ENCODE results near the gene RANBP1. TPM values are rescaled to one million over a fixed set of nuclear protein-coding genes. Genes with fewer than 3 reads are reported as not detected.

RANBP1 gene
- total RNA-seq, 2 donors from 2014 or later = 71.2 to 266 TPM

DNA sequence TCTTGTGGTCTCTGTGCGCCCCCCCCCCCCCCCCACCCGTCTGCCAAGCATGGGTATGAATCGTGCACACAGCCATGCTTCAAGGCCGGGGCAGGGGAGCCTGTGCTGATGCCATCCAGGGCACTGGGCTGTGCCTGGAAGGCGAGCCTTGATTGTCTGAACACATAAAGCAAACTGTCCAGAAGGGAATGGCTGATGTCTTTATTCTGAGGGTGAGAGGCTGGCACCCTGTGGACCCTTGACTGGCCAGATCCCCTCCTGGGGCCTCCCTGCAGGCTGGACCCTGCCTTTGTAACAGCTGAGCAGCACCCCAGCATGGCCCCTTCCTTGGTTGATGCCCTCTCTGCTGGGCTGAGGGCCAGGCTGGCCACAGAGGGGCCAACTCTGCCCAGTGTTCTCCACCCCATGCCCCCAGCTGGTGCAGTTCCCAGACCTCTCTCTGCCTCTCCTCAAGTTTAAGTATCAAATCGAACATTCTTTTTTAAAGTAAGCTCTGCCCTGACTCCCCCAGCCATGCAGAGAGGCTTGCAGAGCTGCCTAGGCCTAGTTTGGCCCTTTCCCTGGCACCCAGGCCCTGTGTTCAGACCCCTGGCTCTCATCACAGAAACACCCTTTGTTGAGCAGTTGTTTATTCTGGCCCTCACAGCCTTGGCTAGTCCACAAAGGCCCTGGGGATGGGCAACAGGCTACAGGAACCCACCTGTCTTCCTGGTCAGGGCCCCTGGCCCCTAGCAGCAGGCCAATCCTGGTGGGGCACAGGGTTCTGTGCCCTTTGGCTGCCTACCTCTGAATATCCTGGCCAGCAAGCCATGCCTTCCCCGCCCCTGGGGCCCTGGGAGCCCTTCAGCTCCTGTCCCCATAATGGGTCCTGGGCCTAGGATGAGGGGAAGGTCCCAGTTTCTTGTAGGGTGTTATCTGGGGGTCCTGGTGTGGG lies 3.9 kb upstream of the RANBP1 start:
- Histone ChIP-seq H3K4me1 (peaks cover 7% of the 10 kb centered on the region), H3K4me3 (no peak overlapping the region), H3K27me3 (no peaks in the 10 kb centered on the region), H3K36me3 (peaks cover 15% of the 10 kb centered on the region), H3K9ac (ENCODE audit: low read depth in 2 of 2, low read length in 2 of 2) (no peak overlapping the region), H3K9me3 (no peaks in the 10 kb centered on the region), H3K27ac (no peak overlapping the region)
- TF ChIP-seq, protein P1, sequence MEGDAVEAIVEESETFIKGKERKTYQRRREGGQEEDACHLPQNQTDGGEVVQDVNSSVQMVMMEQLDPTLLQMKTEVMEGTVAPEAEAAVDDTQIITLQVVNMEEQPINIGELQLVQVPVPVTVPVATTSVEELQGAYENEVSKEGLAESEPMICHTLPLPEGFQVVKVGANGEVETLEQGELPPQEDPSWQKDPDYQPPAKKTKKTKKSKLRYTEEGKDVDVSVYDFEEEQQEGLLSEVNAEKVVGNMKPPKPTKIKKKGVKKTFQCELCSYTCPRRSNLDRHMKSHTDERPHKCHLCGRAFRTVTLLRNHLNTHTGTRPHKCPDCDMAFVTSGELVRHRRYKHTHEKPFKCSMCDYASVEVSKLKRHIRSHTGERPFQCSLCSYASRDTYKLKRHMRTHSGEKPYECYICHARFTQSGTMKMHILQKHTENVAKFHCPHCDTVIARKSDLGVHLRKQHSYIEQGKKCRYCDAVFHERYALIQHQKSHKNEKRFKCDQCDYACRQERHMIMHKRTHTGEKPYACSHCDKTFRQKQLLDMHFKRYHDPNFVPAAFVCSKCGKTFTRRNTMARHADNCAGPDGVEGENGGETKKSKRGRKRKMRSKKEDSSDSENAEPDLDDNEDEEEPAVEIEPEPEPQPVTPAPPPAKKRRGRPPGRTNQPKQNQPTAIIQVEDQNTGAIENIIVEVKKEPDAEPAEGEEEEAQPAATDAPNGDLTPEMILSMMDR (IDR thresholded peaks at IDR 0.05) = no peak
- intact Hi-C loops (cut with DNase I) = loop anchor here (10.0 kb wide), 1 partner anchor 147 kb away; no protein-coding TSS in a partner anchor
- no peak for DNase-seq

DNA sequence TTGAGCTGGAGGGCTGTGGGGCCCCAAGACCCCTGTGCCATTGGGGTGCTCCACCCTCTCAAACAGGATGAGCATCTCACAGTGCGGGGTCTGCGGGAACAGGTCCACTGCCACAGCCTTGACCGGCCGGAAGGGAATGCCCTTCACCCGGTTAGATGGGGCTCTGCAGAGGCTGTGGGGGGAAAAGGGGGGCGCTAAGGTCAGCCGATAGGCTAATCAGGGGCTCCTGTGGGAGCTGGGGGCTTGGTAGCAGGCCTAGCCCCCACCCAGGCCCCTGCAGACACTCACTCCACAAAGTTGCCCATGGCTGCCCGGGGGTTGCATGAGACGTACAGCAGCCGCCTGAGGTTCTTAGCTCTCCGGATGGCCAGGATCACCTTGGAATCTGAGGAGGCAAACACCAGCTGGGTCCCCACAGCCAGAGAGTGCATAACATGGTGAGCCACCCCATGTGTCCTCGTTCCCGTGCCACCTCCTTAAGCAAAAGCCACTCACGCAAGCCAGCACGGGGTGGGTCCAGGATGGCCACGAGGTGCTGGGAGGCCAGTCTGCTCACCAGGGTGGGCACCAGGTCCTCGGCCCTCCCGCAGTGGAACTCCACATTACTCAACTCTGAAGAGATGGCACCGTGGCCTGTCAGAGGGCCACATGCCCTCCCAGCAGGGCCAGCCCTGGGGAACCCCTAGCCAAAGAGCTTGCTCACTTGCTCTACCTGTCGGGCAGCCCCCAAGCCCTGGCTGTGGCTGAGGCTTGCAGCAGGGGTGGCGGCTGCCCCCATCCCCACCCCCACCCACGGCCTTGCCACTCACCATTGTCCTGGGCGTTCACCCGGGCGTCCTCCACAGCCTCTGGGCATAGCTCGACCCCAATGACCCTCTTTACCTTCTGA lies 3.0 kb upstream of the RANBP1 start:
- peaks cover 8% of the 10 kb centered on the region for H3K36me3 ChIP-seq
- TF ChIP-seq, protein P1 (IDR thresholded peaks at IDR 0.05) = no peak
- no peak overlapping the region for H3K27ac ChIP-seq
- no peak overlapping the region for H3K4me3 ChIP-seq
- intact Hi-C loops (cut with DNase I) = loop anchor here (10.0 kb wide), 1 partner anchor 148 kb away; no protein-coding TSS in a partner anchor
- no peaks in the 10 kb centered on the region for H3K9me3 ChIP-seq
- H3K27me3 ChIP-seq = no peaks in the 10 kb centered on the region
- peaks cover 7% of the 10 kb centered on the region for H3K4me1 ChIP-seq
- no peak for DNase-seq
- no peak overlapping the region for H3K9ac ChIP-seq (ENCODE audit: low read depth in 2 of 2, low read length in 2 of 2)

DNA sequence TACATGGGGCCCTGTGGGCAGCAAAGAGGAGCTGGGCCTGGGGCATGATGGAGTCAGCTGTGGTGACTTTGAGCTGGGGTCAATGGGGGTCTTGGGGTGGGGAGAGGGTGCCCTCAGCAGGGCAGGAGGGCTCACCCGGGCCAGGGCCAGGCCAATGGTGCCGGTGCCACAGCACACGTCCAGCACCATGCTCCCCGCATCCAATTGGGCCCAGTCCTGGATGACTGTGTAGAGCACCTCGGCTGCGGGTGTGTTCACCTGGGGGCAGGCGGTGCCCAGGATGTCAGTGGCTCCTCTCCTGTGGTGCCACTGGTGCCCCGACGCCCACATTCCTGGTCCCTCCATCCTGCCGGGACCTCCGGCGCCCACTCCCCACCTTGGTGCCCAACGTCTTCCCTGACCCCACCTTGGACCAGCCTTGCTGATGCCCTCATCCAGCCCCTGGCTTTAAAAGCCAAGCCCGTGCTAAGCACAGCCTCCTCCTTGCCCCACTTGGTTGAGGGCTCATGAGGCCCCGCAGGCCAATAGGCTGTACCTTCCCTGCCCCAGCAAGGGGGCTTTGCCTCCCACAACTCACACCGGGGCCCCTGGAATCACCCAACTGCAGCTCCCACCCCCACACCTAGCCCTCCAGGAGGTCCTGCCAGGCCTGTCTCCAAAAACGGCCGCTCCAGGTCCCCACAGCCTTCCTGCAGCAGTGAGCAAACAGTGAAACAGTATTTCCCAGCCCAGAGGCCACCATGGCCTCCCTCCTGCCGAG lies 2.2 kb upstream of the RANBP1 start:
- Histone ChIP-seq H3K27ac (no peak overlapping the region), H3K4me3 (no peak overlapping the region), H3K4me1 (peaks cover 7% of the 10 kb centered on the region), H3K9me3 (no peaks in the 10 kb centered on the region), H3K27me3 (no peaks in the 10 kb centered on the region), H3K36me3 (peaks cover 8% of the 10 kb centered on the region), H3K9ac (ENCODE audit: low read depth in 2 of 2, low read length in 2 of 2) (no peak overlapping the region)
- TF ChIP-seq, protein P1 (IDR thresholded peaks at IDR 0.05) = no peak
- no peak for DNase-seq
- intact Hi-C loops (cut with DNase I) = loop anchor here (10.0 kb wide), 1 partner anchor 149 kb away; no protein-coding TSS in a partner anchor

DNA sequence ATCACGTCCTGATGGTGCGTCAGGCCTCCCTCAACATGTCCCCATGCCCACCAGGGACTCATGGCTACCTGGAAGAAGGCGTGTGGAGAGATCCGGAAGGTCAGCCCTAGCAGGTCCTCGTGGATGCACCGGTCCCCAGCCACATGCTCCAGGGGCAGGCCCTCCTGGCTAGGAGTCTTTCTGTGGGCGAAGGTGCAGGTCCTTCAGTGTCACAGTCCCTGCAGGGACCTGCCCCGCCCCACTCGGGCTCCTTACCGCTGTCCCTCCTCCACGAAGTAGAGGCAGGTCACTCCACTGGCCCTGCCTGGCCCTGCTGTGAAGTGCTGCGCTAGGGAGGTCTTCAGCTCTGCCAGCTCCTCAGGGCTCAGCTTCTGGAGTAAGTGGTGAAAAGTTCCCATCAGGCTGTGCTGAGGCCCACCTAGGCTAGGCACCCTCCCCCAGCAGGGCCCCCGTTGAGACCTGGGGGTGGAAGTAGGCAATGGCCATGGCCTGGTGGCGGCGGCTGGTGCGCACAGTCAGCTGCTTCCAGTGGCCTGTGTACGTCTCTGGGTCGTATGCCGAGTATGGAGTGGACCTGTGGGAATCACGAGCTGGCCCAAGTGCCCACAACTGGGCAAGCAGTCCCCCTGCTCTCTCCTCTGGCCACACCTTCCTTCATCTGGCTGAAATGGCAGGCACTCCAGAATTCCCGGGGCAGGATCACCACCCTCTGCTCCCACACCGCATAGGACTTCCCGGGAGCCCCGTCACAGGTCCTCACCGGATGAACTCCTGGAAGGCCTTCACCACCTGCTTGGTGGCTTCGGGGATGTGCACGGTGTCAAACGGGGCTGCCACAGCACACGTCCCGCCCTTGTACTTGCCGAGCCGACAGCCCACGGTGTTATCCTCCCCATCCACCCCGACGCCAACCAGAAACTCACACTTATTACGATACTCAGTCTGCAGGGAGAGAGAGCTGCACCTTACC lies 1.1 kb upstream of the RANBP1 start:
- Histone ChIP-seq H3K4me3 (no peak overlapping the region), H3K36me3 (peaks cover 7% of the 10 kb centered on the region), H3K9me3 (no peaks in the 10 kb centered on the region), H3K27me3 (no peaks in the 10 kb centered on the region), H3K4me1 (peaks cover 7% of the 10 kb centered on the region), H3K9ac (ENCODE audit: low read depth in 2 of 2, low read length in 2 of 2) (no peak overlapping the region), H3K27ac (no peak overlapping the region)
- TF ChIP-seq, protein P1 (IDR thresholded peaks at IDR 0.05) = no peak
- intact Hi-C loops (cut with DNase I) = loop anchor here (5.0 to 10.0 kb wide), 2 partner anchors 32 to 150 kb away; partner anchors contain the start of gene DGCR8
- no peak for DNase-seq
